HL-60/S4 (cell line): ENCODE measurements around the gene CCDC171.

Experiments
- in situ Hi-C: fragments of 300-500 bp; cut with MboI; formaldehyde crosslinking; loops from 2 replicates; pipeline ENCODE4 v1.14.3; 2022; ENCODE audit warnings: low sequenced_read_pairs

Gene CCDC171

GRCh38 chr9:15975101-15975778, 422.4 kb downstream of the CCDC171 start:
- in situ Hi-C loops: no loop called here

- in situ Hi-C loops: no loop called here
Observed at GRCh38 chr9:15977438-15977837, 424.6 kb downstream of the CCDC171 start.

- in situ Hi-C loops: no loop called here
Observed at GRCh38 chr9:15982182-15982581, 429.3 kb downstream of the CCDC171 start.

- in situ Hi-C loops: no loop called here
Observed at GRCh38 chr9:15999422-16000339, 446.8 kb downstream of the CCDC171 start.

- in situ Hi-C loops: no loop called here
Observed at GRCh38 chr9:16000811-16001210, 448.0 kb downstream of the CCDC171 start.

GRCh38 chr9:16001856-16002255, 449.0 kb downstream of the CCDC171 start:
- in situ Hi-C loops: no loop called here

GRCh38 chr9:16002816-16003215, 450.0 kb downstream of the CCDC171 start:
- in situ Hi-C loops: no loop called here

GRCh38 chr9:16003785-16004184, 450.9 kb downstream of the CCDC171 start:
- in situ Hi-C loops: no loop called here

- in situ Hi-C loops: no loop called here
Observed at GRCh38 chr9:16004613-16005012, 451.8 kb downstream of the CCDC171 start.

GRCh38 chr9:16010221-16010620, 457.4 kb downstream of the CCDC171 start:
- in situ Hi-C loops: no loop called here

- in situ Hi-C loops: no loop called here
Observed at GRCh38 chr9:16012621-16013020, 459.8 kb downstream of the CCDC171 start.

GRCh38 chr9:16013366-16013765, 460.5 kb downstream of the CCDC171 start:
- in situ Hi-C loops: no loop called here

- in situ Hi-C loops: no loop called here
Observed at GRCh38 chr9:16013826-16014225, 461.0 kb downstream of the CCDC171 start.

GRCh38 chr9:16022228-16022627, 469.4 kb downstream of the CCDC171 start:
- in situ Hi-C loops: no loop called here

- in situ Hi-C loops: no loop called here
Observed at GRCh38 chr9:16023446-16023845, 470.6 kb downstream of the CCDC171 start.
